ENCODE data around the gene KMT2D. TPM values are rescaled to one million over a fixed set of nuclear protein-coding genes. Genes with fewer than 3 reads are reported as not detected.

Gene KMT2D
- total and polyA plus RNA-seq, 10 of the 15 experiments (the other 5 are each of a cell fraction or from before 2014, with no cell fraction given): 0.51 to 71.5 (median 10.4) TPM

DNA sequence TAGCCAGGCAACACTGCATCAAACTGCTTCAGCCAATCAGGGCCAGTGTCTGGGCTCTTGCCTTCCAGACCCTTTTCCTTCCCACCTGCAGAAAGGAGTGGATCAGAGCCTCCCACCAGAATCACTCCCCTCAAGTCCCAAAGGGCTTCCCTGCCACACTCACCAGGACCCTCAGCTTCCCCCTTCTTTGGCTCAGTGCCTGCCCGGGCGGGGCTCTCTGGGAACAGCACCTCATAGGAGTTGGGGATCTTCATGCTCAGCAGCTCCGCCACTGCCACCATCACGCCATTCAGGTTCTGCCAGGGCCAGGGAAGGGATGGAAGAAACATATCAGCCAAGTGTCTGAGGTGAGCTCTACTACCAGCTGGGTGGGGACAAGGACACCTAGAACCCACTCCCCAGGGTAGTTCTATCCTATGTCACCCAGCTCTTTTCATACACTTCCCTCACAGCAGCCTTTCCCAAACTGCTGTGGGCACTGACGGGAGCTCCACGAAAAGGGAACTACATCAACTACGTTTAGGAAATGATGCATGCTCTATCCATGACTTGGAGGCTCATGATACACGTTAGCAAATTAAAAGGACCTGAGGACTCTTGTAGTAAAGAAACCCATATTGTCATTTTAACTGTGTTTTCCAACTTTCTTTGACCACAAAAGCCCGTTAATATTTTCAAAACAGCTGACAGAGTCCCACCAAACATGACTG lies 32.6 kb downstream of the KMT2D start:
- no peak for ATAC-seq
- RAD21 ChIA-PET (ENCODE audit: unreplicated experiment): no interaction called here

More for the DNA sequence above, 32.6 kb downstream of the KMT2D start:
- no peaks in the 10 kb centered on the region for H3K4me1 ChIP-seq (ENCODE audit: control insufficient read depth, insufficient read depth, low read length)
- no peak overlapping the region for H3K4me2 ChIP-seq (ENCODE audit: control insufficient read depth, insufficient read depth)
- H3K79me2 ChIP-seq (ENCODE audit: control insufficient read depth, insufficient read depth, low read length): no peaks in the 10 kb centered on the region
- H3K36me3 ChIP-seq (ENCODE audit: control insufficient read depth in 2 of 2, insufficient read depth in 2 of 2, low read length in 1 of 2): peaks cover 23 to 27% of the 10 kb centered on the region in 2 experiments
- TF ChIP-seq, protein P1, sequence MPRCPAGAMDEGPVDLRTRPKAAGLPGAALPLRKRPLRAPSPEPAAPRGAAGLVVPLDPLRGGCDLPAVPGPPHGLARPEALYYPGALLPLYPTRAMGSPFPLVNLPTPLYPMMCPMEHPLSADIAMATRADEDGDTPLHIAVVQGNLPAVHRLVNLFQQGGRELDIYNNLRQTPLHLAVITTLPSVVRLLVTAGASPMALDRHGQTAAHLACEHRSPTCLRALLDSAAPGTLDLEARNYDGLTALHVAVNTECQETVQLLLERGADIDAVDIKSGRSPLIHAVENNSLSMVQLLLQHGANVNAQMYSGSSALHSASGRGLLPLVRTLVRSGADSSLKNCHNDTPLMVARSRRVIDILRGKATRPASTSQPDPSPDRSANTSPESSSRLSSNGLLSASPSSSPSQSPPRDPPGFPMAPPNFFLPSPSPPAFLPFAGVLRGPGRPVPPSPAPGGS (IDR thresholded peaks at IDR 0.05; ENCODE audit: borderline replicate concordance, insufficient read depth, low read depth, low read length, poor library complexity, severe bottlenecking): no peak
- TF ChIP-seq MTA2 (IDR thresholded peaks at IDR 0.05; ENCODE audit: low read depth) (no peak), ZNF207 (IDR thresholded peaks at IDR 0.05; ENCODE audit: borderline replicate concordance) (no peak), ESRRA (IDR thresholded peaks at IDR 0.05; ENCODE audit: low read length) (no peak), ZNF384 (IDR thresholded peaks at IDR 0.05; ENCODE audit: borderline replicate concordance, low read depth, low read length) (no peak), ZNF274 (IDR thresholded peaks at IDR 0.05; ENCODE audit: insufficient read depth, insufficient read length) (no peak), ZSCAN29 (IDR thresholded peaks at IDR 0.05) (no peak), RUNX3 (IDR thresholded peaks at IDR 0.05; ENCODE audit: low read length) (no peak), NFIC (IDR thresholded peaks at IDR 0.05; ENCODE audit: low read depth, low read length) (no peak), RCOR1 (conservative IDR thresholded peaks at IDR 0.05; ENCODE audit: low read depth, low read length) (no peak), TCF12 (IDR thresholded peaks at IDR 0.05; ENCODE audit: low read depth, low read length) (no peak), NRF1 (conservative IDR thresholded peaks at IDR 0.05; ENCODE audit: low read depth, low read length) (no peak), BHLHE40 (IDR thresholded peaks at IDR 0.05; ENCODE audit: borderline replicate concordance in 1 of 2, low read depth in 2 of 2, low read length in 1 of 2) (no peak), SP1 (IDR thresholded peaks at IDR 0.05; ENCODE audit: low read depth, low read length) (no peak), ZNF217 (IDR thresholded peaks at IDR 0.05) (no peak), HDAC6 (IDR thresholded peaks at IDR 0.05; ENCODE audit: unreplicated experiment) (no peak)
- TF ChIP-seq, protein P2, sequence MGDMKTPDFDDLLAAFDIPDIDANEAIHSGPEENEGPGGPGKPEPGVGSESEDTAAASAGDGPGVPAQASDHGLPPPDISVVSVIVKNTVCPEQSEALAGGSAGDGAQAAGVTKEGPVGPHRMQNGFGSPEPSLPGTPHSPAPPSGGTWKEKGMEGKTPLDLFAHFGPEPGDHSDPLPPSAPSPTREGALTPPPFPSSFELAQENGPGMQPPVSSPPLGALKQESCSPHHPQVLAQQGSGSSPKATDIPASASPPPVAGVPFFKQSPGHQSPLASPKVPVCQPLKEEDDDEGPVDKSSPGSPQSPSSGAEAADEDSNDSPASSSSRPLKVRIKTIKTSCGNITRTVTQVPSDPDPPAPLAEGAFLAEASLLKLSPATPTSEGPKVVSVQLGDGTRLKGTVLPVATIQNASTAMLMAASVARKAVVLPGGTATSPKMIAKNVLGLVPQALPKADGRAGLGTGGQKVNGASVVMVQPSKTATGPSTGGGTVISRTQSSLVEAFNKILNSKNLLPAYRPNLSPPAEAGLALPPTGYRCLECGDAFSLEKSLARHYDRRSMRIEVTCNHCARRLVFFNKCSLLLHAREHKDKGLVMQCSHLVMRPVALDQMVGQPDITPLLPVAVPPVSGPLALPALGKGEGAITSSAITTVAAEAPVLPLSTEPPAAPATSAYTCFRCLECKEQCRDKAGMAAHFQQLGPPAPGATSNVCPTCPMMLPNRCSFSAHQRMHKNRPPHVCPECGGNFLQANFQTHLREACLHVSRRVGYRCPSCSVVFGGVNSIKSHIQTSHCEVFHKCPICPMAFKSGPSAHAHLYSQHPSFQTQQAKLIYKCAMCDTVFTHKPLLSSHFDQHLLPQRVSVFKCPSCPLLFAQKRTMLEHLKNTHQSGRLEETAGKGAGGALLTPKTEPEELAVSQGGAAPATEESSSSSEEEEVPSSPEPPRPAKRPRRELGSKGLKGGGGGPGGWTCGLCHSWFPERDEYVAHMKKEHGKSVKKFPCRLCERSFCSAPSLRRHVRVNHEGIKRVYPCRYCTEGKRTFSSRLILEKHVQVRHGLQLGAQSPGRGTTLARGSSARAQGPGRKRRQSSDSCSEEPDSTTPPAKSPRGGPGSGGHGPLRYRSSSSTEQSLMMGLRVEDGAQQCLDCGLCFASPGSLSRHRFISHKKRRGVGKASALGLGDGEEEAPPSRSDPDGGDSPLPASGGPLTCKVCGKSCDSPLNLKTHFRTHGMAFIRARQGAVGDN (IDR thresholded peaks at IDR 0.05): no peak
- no peak overlapping the region for H3K4me3 ChIP-seq
- H2AFZ ChIP-seq (ENCODE audit: control insufficient read depth, low read depth, low read length): no peak overlapping the region
- BruUV-seq (replicated peaks): no TSS peak
- FAIRE-seq (no peak), DNase-seq (ENCODE audit: low read depth, low spot score) (no peak)
- ChIA-PET SMC1A (ENCODE audit: uncharacterized antibody, unreplicated experiment) (no interaction called here), POLR2A (no interaction called here), CTCF (interaction anchor here (0.7 to 1.4 kb wide), 3 partner anchors 15 to 295 kb away, joined by 3 to 5 read pairs (median 4); partner anchors contain the start of gene TROAP)
- H4K20me1 ChIP-seq (ENCODE audit: control insufficient read depth, insufficient read depth): no peaks in the 10 kb centered on the region
- H3K27ac ChIP-seq (ENCODE audit: control insufficient read depth, insufficient read depth): no peak overlapping the region
- no peak overlapping the region for H3K9ac ChIP-seq (ENCODE audit: control insufficient read depth, insufficient read depth, low read length)
- in situ Hi-C loops (cut with MboI) (no loop called here), intact Hi-C loops (cut with micrococcal nuclease; ENCODE audit: unreplicated experiment) (no loop called here)
- no peaks in the 10 kb centered on the region for H3K9me3 ChIP-seq (replicated peaks; ENCODE audit: control insufficient read depth, insufficient read depth, low read length)
- 84% methylated on average over 9 of the region's 9 CpGs for WGBS (ENCODE audit: insufficient coverage, insufficient replicate concordance, low lambda C conversion rate, missing lambda C conversion rate)
- no peaks in the 10 kb centered on the region for H3K27me3 ChIP-seq (replicated peaks in 1 of 2; ENCODE audit: control insufficient read depth in 2 of 2, insufficient read depth in 2 of 2, low read length in 1 of 2)

All from GM12878 (cell line).